ENCODE results near the gene SETD6. TPM values are rescaled to one million over a fixed set of nuclear protein-coding genes. Genes with fewer than 3 reads are reported as not detected.

The SETD6 gene
- total and polyA plus RNA-seq, 9 of the 15 experiments (the other 6 are each of a cell fraction or from before 2014, with no cell fraction given): 9.2 to 40.9 (median 19.8) TPM

DNA sequence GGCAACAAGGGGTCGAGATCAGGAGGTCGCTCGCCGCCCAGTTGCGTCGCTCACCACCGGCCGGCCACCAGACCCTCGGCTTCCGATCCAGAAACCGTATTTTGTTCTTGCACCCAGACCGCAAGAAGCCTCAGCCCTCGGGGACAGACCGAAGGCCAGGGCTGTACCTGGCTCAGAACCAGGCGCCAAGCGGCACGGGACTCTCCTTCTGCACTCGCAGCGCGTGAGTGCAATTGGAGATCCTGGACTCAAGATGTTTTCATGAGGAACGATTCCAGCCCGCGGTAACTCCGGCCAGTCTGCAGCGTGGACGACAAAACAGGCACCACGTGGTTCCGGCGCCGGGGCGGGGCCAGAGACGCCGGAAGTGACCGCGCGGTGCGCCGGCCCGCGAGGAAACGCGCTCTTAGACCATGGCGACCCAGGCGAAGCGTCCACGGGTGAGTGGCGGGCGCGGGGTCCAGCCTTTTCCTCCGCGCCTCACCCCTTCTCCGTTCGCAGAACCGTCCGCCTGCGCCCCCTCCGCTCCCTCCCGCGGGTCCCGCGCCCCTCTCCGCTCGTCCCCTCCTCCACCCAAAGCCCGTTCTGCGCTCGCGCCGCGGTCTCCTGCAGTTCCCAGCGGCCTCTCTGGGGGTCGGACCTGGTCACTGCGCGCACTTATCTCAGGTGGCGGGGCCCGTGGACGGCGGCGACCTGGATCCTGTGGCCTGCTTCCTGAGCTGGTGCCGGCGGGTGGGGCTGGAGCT lies at the start of gene SETD6 (continued):
- TF ChIP-seq MEF2A (IDR thresholded peaks at IDR 0.05; ENCODE audit: control insufficient read depth, low read depth, low read length) (no peak), SUPT5H (IDR thresholded peaks at IDR 0.05) (peak; percentile 89), U2AF2 (optimal IDR thresholded peaks at IDR 0.05; ENCODE audit: low read depth, low read length) (no peak), FOXM1 (IDR thresholded peaks at IDR 0.05; ENCODE audit: low read depth) (no peak), FOXM1 (CRISPR knock-in tag; IDR thresholded peaks at IDR 0.05; ENCODE audit: low read depth) (peak; percentile 91; the same call in 1 of the 2 replicates), RB1 (IDR thresholded peaks at IDR 0.05; ENCODE audit: low read depth) (peak; percentile 42; the same call in 1 of the 2 replicates), ARID1B (IDR thresholded peaks at IDR 0.05) (0 out of 2 replicates have a peak, but pooled peaks have one; percentile 19), ZBTB1 (CRISPR knock-in tag; IDR thresholded peaks at IDR 0.05; ENCODE audit: borderline replicate concordance, low read depth) (no peak; the same call in 1 of the 2 replicates), RBM17 (IDR thresholded peaks at IDR 0.05; ENCODE audit: borderline replicate concordance, low read depth, low read length) (no peak), ZNF79 (CRISPR knock-in tag; IDR thresholded peaks at IDR 0.05; ENCODE audit: low read depth) (no peak), TRIM24 (IDR thresholded peaks at IDR 0.05) (peak in 1 of 2 experiments; percentile 51; a peak in 1 of 4 replicates), ATF1 (CRISPR knock-in tag; IDR thresholded peaks at IDR 0.05) (peak; percentile 18; the same call in 1 of the 2 replicates), ATF1 (tag; IDR thresholded peaks at IDR 0.05) (peak; percentile 89), ZFP30 (CRISPR knock-in tag; IDR thresholded peaks at IDR 0.05; ENCODE audit: borderline replicate concordance) (no peak), HNRNPUL1 (IDR thresholded peaks at IDR 0.05; ENCODE audit: low read length) (no peak)
- TF ChIP-seq, protein P1, sequence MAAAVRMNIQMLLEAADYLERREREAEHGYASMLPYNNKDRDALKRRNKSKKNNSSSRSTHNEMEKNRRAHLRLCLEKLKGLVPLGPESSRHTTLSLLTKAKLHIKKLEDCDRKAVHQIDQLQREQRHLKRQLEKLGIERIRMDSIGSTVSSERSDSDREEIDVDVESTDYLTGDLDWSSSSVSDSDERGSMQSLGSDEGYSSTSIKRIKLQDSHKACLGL (CRISPR knock-in tag; IDR thresholded peaks at IDR 0.05; ENCODE audit: borderline replicate concordance, poor library complexity, severe bottlenecking): peak; percentile 92
- TF ChIP-seq, protein P2, sequence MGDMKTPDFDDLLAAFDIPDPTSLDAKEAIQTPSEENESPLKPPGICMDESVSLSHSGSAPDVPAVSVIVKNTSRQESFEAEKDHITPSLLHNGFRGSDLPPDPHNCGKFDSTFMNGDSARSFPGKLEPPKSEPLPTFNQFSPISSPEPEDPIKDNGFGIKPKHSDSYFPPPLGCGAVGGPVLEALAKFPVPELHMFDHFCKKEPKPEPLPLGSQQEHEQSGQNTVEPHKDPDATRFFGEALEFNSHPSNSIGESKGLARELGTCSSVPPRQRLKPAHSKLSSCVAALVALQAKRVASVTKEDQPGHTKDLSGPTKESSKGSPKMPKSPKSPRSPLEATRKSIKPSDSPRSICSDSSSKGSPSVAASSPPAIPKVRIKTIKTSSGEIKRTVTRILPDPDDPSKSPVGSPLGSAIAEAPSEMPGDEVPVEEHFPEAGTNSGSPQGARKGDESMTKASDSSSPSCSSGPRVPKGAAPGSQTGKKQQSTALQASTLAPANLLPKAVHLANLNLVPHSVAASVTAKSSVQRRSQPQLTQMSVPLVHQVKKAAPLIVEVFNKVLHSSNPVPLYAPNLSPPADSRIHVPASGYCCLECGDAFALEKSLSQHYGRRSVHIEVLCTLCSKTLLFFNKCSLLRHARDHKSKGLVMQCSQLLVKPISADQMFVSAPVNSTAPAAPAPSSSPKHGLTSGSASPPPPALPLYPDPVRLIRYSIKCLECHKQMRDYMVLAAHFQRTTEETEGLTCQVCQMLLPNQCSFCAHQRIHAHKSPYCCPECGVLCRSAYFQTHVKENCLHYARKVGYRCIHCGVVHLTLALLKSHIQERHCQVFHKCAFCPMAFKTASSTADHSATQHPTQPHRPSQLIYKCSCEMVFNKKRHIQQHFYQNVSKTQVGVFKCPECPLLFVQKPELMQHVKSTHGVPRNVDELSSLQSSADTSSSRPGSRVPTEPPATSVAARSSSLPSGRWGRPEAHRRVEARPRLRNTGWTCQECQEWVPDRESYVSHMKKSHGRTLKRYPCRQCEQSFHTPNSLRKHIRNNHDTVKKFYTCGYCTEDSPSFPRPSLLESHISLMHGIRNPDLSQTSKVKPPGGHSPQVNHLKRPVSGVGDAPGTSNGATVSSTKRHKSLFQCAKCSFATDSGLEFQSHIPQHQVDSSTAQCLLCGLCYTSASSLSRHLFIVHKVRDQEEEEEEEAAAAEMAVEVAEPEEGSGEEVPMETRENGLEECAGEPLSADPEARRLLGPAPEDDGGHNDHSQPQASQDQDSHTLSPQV (IDR thresholded peaks at IDR 0.05): peak; percentile 57
- TF ChIP-seq, protein P3, sequence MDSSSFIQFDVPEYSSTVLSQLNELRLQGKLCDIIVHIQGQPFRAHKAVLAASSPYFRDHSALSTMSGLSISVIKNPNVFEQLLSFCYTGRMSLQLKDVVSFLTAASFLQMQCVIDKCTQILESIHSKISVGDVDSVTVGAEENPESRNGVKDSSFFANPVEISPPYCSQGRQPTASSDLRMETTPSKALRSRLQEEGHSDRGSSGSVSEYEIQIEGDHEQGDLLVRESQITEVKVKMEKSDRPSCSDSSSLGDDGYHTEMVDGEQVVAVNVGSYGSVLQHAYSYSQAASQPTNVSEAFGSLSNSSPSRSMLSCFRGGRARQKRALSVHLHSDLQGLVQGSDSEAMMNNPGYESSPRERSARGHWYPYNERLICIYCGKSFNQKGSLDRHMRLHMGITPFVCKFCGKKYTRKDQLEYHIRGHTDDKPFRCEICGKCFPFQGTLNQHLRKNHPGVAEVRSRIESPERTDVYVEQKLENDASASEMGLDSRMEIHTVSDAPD (CRISPR knock-in tag; IDR thresholded peaks at IDR 0.05): no peak
- TF ChIP-seq, protein P4, sequence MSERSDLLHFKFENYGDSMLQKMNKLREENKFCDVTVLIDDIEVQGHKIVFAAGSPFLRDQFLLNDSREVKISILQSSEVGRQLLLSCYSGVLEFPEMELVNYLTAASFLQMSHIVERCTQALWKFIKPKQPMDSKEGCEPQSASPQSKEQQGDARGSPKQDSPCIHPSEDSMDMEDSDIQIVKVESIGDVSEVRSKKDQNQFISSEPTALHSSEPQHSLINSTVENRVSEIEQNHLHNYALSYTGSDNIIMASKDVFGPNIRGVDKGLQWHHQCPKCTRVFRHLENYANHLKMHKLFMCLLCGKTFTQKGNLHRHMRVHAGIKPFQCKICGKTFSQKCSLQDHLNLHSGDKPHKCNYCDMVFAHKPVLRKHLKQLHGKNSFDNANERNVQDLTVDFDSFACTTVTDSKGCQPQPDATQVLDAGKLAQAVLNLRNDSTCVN (CRISPR knock-in tag; IDR thresholded peaks at IDR 0.05): 0 out of 2 replicates have a peak, but pooled peaks have one; percentile 51
- TF ChIP-seq, protein P5, sequence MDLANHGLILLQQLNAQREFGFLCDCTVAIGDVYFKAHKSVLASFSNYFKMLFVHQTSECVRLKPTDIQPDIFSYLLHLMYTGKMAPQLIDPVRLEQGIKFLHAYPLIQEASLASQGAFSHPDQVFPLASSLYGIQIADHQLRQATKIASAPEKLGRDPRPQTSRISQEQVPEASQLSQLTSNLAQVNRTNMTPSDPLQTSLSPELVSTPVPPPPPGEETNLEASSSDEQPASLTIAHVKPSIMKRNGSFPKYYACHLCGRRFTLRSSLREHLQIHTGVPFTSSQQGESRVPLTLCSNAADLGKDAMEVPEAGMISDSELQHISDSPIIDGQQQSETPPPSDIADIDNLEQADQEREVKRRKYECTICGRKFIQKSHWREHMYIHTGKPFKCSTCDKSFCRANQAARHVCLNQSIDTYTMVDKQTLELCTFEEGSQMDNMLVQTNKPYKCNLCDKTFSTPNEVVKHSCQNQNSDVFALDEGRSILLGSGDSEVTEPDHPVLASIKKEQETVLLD (IDR thresholded peaks at IDR 0.05): 0 out of 2 replicates have a peak, but pooled peaks have one; percentile 24
